Endothelial cell of umbilical vein (primary cell): Measurements from ENCODE around the gene EXOC6.

ENCODE experiments used
- CTCF ChIP-seq, 2 donors: IDR thresholded peaks; 1 replicate in 1 of 2; 2 replicates in 1 of 2; pipeline ENCODE4 v1.5.1; 2011; ENCODE audit warnings: low read length in 2 of 2, mild to moderate bottlenecking in 2 of 2, moderate library complexity in 2 of 2, control low read depth in 1 of 2, inconsistent platforms in 1 of 2, low read depth in 1 of 2; ENCODE audit not compliant: insufficient read depth in 1 of 2; ENCODE audit errors: extremely low read depth in 1 of 2
- EZH2 ChIP-seq: IDR thresholded peaks from 2 replicates; pipeline ENCODE4 v1.6.1; 2012; ENCODE audit warnings: borderline replicate concordance, low read depth, mild to moderate bottlenecking, moderate library complexity, low read length, inconsistent platforms; ENCODE audit not compliant: severe bottlenecking
- GATA2 ChIP-seq: IDR thresholded peaks from 2 replicates; pipeline ENCODE4 v1.7.0; 2011; ENCODE audit warnings: low read depth, mild to moderate bottlenecking, moderate library complexity, mixed read lengths, low read length; ENCODE audit not compliant: insufficient read length, insufficient read depth
- POLR2A ChIP-seq: IDR thresholded peaks from 2 replicates; pipeline ENCODE4 v1.6.1; 2012; ENCODE audit warnings: low read depth, mild to moderate bottlenecking, control low read depth, low read length

GRCh38 chr10:93026072-93026471, 177.8 kb downstream of the EXOC6 start:
- TF ChIP-seq CTCF (IDR thresholded peaks at IDR 0.05; ENCODE audit: extremely low read depth in 1 of 2, insufficient read depth in 1 of 2, low read depth in 1 of 2, low read length in 2 of 2): no peak
- TF ChIP-seq GATA2: no peak
- TF ChIP-seq EZH2: no peak
- TF ChIP-seq POLR2A: no peak
